ENCODE measurements around the gene MAD1L1.
A peak's percentile ranks its signal among the peaks of the same experiment; 100 is the strongest.

MAD1L1 gene

GRCh38 chr7:1922071-1922869 is 310.5 kb downstream of the MAD1L1 start:
- ATAC-seq: peak; percentile 19; the same call in 1 of the 3 replicates

GRCh38 chr7:1920881-1921280 is 311.9 kb downstream of the MAD1L1 start:
- no peak for ATAC-seq
- TF ChIP-seq PATZ1 (CRISPR knock-in tag; IDR thresholded peaks at IDR 0.05; ENCODE audit: borderline replicate concordance) (no peak), TSHZ2 (CRISPR knock-in tag; IDR thresholded peaks at IDR 0.05) (no peak)

More at GRCh38 chr7:1922071-1922869, 310.5 kb downstream of the MAD1L1 start:
- no peak for TF ChIP-seq PPARA (CRISPR knock-in tag; IDR thresholded peaks at IDR 0.05; ENCODE audit: borderline replicate concordance)
- TF ChIP-seq TCF4 (CRISPR knock-in tag; IDR thresholded peaks at IDR 0.05; ENCODE audit: borderline replicate concordance): 0 out of 2 replicates have a peak, but pooled peaks have one; percentile 32

- TF ChIP-seq TOX (CRISPR knock-in tag; IDR thresholded peaks at IDR 0.05; ENCODE audit: borderline replicate concordance): no peak
- no peak for TF ChIP-seq TCF4 (CRISPR knock-in tag; IDR thresholded peaks at IDR 0.05; ENCODE audit: borderline replicate concordance)
- TF ChIP-seq ISL1 (CRISPR knock-in tag; IDR thresholded peaks at IDR 0.05): no peak
- no peak for TF ChIP-seq ZFP3 (CRISPR knock-in tag; IDR thresholded peaks at IDR 0.05)
- TF ChIP-seq ARNTL (CRISPR knock-in tag; IDR thresholded peaks at IDR 0.05; ENCODE audit: borderline replicate concordance, low read depth): no peak
- no peak for TF ChIP-seq BACH2 (CRISPR knock-in tag; IDR thresholded peaks at IDR 0.05; ENCODE audit: borderline replicate concordance)
- no peak for TF ChIP-seq CREB5 (CRISPR knock-in tag; IDR thresholded peaks at IDR 0.05; ENCODE audit: low read depth)
- ATAC-seq: no peak
Observed at GRCh38 chr7:1920266-1920681, 312.5 kb downstream of the MAD1L1 start.

- TF ChIP-seq ZNF565 (CRISPR knock-in tag; conservative IDR thresholded peaks at IDR 0.05; ENCODE audit: low read depth): no peak
- no peak for TF ChIP-seq ZFP3 (CRISPR knock-in tag; IDR thresholded peaks at IDR 0.05)
- TF ChIP-seq PATZ1 (CRISPR knock-in tag; IDR thresholded peaks at IDR 0.05; ENCODE audit: borderline replicate concordance): no peak
- no peak for TF ChIP-seq ZFP30 (CRISPR knock-in tag; IDR thresholded peaks at IDR 0.05)
- no peak for TF ChIP-seq RARB (CRISPR knock-in tag; IDR thresholded peaks at IDR 0.05)
- no peak for TF ChIP-seq GLIS3 (CRISPR knock-in tag; IDR thresholded peaks at IDR 0.05)
- ATAC-seq: no peak
Observed at GRCh38 chr7:1919539-1920265, 313.0 kb downstream of the MAD1L1 start.

- TF ChIP-seq ZC3H10 (CRISPR knock-in tag; IDR thresholded peaks at IDR 0.05): no peak
- no peak for ATAC-seq
Observed at GRCh38 chr7:1918881-1919525, 313.7 kb downstream of the MAD1L1 start.

Data from SK-N-SH treated with all-trans-retinoic acid at 6 μM for 48 hours (cell line).